Occipital lobe (tissue), 3 donors: ENCODE data around the gene APOL1. TPM values are rescaled to one million over a fixed set of nuclear protein-coding genes. Genes with fewer than 3 reads are reported as not detected.

Experiments used
- DNase-seq: peaks from one replicate; lab custom pipeline; 2025; lab: John Stamatoyannopoulos, UW
- small RNA-seq: library from RNA; depleted of rRNA; stranded (forward); fragments of <200 nt; gene quantifications from one replicate; pipeline ENCODE3, GENCODE V24; 2014
- total RNA-seq: library from RNA; depleted of rRNA; stranded (reverse); fragments of >200 nt; gene quantifications from one replicate; pipeline ENCODE4 v1.2.3, GENCODE V29; 2014

Gene APOL1
- total RNA-seq, 1 donor from 2014 or later = 1.4 TPM

DNA sequence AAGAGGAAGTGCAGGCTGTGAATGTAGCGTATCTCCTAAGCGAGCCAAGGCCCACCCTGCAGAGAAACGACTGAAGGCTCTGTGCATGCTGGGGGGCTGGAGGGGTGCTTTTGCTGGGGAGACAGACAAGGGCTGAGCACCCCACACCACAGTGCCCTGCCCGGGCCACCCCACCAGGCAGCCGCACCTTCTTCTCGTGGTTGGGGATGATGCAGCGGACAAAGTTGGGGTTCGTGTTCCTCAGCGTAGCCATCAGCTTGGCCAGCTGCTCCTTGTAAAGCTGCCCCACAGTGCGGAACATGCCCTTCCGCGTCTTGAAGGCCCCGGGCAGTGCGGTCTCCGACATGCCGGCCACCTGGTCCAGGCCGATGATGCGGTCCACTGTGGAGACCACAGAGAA, 53.3 kb downstream of the APOL1 start:
- no peak for DNase-seq

DNA sequence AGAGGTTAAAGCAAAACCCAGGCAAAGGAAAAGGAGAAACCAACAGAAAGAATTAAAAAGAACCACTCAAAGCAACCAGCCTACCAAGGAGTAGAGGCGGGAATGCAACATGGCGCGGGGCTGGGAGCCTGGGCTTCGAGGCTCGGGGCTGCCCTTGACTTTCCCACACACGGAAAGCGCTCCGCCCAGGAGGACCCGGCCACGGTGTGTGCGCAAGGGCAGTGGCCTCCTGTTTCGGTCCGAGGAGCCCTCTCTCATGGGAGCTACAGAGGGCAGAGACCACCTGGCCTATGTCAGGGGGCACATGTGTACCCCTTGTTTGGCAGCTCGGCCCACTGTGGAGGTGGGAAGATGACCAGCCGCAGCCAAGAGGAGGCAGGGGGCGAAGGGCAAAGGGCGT, 55.9 kb downstream of the APOL1 start:
- DNase-seq = no peak

DNA sequence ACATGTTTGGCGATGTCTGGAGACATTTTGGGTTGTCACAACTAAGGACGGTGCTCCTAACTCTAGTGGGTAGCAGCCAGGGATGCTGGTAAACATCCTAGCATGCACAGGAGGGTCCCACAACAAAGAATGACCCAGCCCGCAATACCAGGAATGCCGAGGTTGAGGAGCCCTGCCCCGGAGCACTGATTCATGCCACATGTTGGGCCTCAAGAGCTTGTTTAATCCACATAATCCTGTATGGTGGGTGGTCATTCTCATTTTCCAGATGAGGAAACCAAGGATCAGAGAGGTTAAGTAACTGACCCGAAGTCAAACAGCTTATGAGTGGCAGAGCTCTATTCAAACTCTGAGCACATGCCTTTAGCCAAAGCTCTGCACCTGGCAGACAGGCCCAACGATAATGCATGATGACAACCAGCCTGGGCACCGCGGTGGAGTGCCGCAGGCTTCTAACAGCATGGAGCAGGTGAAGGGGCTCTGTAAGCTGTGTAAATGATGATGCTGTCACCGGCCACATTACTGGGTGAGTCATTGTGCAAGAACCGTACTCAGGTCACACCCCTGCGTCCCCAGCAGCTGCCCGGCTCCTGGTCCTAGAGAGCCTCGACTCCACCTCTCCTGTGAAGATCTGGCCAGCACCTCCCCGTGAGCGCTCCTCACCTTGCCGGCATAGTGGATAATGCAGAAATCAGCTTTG, 58.6 kb downstream of the APOL1 start:
- no peak for DNase-seq

DNA sequence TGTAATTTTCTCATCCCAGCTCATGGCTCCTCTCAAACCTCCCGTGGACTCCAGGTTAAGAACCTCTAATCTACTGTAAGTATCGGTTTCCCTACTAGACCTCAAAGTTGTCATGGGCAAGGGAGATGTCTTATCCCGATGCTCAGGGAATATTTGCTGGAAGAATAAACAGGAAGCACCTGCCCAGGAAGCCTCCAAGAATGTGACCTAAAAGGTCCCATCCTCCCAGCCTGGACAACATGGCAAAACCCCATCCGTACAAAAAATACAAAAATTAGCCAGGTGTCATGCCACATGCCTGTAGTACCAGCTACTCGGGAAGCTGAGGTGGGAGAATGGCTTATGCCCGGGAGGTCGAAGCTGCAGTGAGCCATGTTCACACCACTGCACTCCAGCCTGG, 62.4 kb downstream of the APOL1 start:
- DNase-seq = no peak

DNA sequence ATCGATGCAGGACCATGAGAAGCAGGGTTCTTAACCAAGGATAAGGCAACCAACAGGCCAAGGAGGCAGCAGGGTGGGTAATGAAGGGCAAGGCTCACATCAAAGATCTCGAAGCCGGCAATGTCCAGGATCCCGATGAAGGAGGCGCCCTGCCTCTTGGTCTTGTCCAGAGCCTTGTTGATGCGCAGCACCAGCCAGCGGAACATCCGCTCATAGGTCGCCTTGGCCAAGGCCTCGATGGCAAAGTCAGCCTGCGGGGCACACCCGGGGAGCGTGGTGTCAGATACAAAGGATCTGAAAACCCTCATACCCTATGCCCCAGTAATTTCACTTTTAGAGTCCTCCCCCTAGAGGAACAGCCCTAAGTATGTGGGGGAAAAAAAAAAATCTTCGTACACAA, 63.5 kb downstream of the APOL1 start:
- no peak for DNase-seq

Small RNA genes lying within 50 kb of the gene (small RNA-seq; reads per million reads assigned to genes)
- gene MIR6819 = not detected

Other genes starting within 250 kb of the APOL1 start
- gene RBFOX2, start 224.3 kb upstream of the APOL1 start, total RNA-seq = 454 TPM
- gene APOL3, start 92.4 kb upstream of the APOL1 start, total RNA-seq = 2.5 TPM
- 10.5 TPM for gene APOL4, start 51.3 kb upstream of the APOL1 start, total RNA-seq
- gene APOL2, start 13.6 kb upstream of the APOL1 start, total RNA-seq = 7.0 TPM
- 34.6 TPM for gene MYH9, start 134.8 kb downstream of the APOL1 start, total RNA-seq
- gene TXN2, start 228.5 kb downstream of the APOL1 start, total RNA-seq = 14.3 TPM